Activated T-cell treated with anti-CD3 and anti-CD28 coated beads, Interleukin-2, amount 50 U/mL, for 48 hours (primary cell): ENCODE measurements around the gene FGR.
A peak's percentile ranks its signal among the peaks of the same experiment; 100 is the strongest.

Experiments used
- DNase-seq, 2 experiments: peaks; one replicate each; pipeline ENCODE4 v3.0.0-alpha.2; 2020

FGR gene

GRCh38 chr1:27615346-27616192 is 19.4 kb downstream of the FGR start:
- DNase-seq: no peak

- no peak for DNase-seq
Observed at GRCh38 chr1:27614625-27615344, 20.2 kb downstream of the FGR start.

GRCh38 chr1:27614043-27614624 is 20.9 kb downstream of the FGR start:
- no peak for DNase-seq

- DNase-seq: no peak
Observed at GRCh38 chr1:27612718-27613117, 22.3 kb downstream of the FGR start.

- no peak for DNase-seq
Observed at GRCh38 chr1:27611450-27611849, 23.5 kb downstream of the FGR start.

- no peak for DNase-seq
Observed at GRCh38 chr1:27609618-27610240, 25.3 kb downstream of the FGR start.

GRCh38 chr1:27609210-27609555 is 25.8 kb downstream of the FGR start:
- DNase-seq: no peak

- DNase-seq: no peak
Observed at GRCh38 chr1:27607239-27607804, 27.7 kb downstream of the FGR start.

- no peak for DNase-seq
Observed at GRCh38 chr1:27606708-27607238, 28.2 kb downstream of the FGR start.

- peak; percentile 78 to 79 for DNase-seq
Observed at GRCh38 chr1:27605796-27606707, 28.9 kb downstream of the FGR start.

GRCh38 chr1:27605300-27605766 is 29.7 kb downstream of the FGR start:
- DNase-seq: no peak

GRCh38 chr1:27604579-27605299 is 30.2 kb downstream of the FGR start:
- DNase-seq: no peak

- DNase-seq: peak; percentile 93 to 94
Observed at GRCh38 chr1:27603681-27604578, 31.1 kb downstream of the FGR start, which contains the start of gene AHDC1. Gene AHDC1 (minus strand): TSS chr1:27604144. CDS start chr1:27552115, 52,029 bp downstream.

GRCh38 chr1:27603309-27603680 is 31.7 kb downstream of the FGR start:
- DNase-seq: peak in 1 of 2 experiments; percentile 60

GRCh38 chr1:27602462-27603308 is 32.3 kb downstream of the FGR start:
- DNase-seq: peak in 1 of 2 experiments; percentile 35

- no peak for DNase-seq
Observed at GRCh38 chr1:27601771-27602461, 33.1 kb downstream of the FGR start.

GRCh38 chr1:27601321-27601770 is 33.6 kb downstream of the FGR start:
- DNase-seq: no peak
